HepG2 (cell line): Measurements from ENCODE around the gene HOXA10. TPM values are rescaled to one million over a fixed set of nuclear protein-coding genes. Genes with fewer than 3 reads are reported as not detected.

Experiments used
- AHR ChIP-seq: IDR thresholded peaks from 2 replicates; pipeline ENCODE4 v1.6.1; 2018; ENCODE audit warnings: missing genetic modification reagents, missing compliant biosample characterization
- BRD4 ChIP-seq: sonication (generic); formaldehyde crosslinking; IDR thresholded peaks from 2 replicates; pipeline ENCODE4 v1.4.0; 2020; ENCODE audit warnings: missing genetic modification reagents
- CEBPB ChIP-seq: IDR thresholded peaks from 2 replicates; pipeline ENCODE4 v1.6.1; 2011; ENCODE audit warnings: low read depth, low read length, improper control_type of control experiment, borderline replicate concordance
- GABPA ChIP-seq, 2 experiments: IDR thresholded peaks; 2 replicates each; pipeline ENCODE4 v1.6.1; 2011 to 2016; ENCODE audit warnings: low read depth in 2 of 2, low read length in 1 of 2, missing biosample characterization in 1 of 2, missing genetic modification characterization in 1 of 2
- LRRFIP1 ChIP-seq: sonication (generic); formaldehyde crosslinking; conservative IDR thresholded peaks from 2 replicates; pipeline ENCODE4 v1.4.0; 2020; ENCODE audit warnings: missing genetic modification reagents
- SMARCE1 ChIP-seq: fragments of 450-650 bp; IDR thresholded peaks from 2 replicates; pipeline ENCODE4 v1.6.1; 2017; ENCODE audit warnings: borderline replicate concordance
- TBX3 ChIP-seq: fragments of 450-650 bp; IDR thresholded peaks from 2 replicates; pipeline ENCODE4 v1.6.1; 2017; ENCODE audit warnings: antibody characterized with exemption, mild to moderate bottlenecking, inconsistent platforms, borderline replicate concordance
- ZBTB26 ChIP-seq: IDR thresholded peaks from 2 replicates; pipeline ENCODE4 v1.6.1; 2016; ENCODE audit warnings: missing compliant biosample characterization, missing genetic modification reagents, borderline replicate concordance
- ZNF274 ChIP-seq: sonication (generic); formaldehyde crosslinking; IDR thresholded peaks from 2 replicates; pipeline ENCODE4 v1.5.1; 2020; ENCODE audit warnings: mild to moderate bottlenecking, missing genetic modification reagents
- polyA plus RNA-seq, 8 experiments: library from polyadenylated mRNA; depleted of rRNA in 3 of 8; stranded (reverse) in 7 of 8; unstranded in 1 of 8; fragments of >200 nt; fragmentation: Illumina TruSeq in 4 of 8; extraction: Trizol in 4 of 8; gene quantifications; 2 replicates each; pipeline versions ENCODE4 v1.2.1 to v1.2.3, GENCODE V29; 2011 to 2016; ENCODE audit warnings: low read depth in 4 of 8, missing spikeins in 1 of 8, mixed read lengths in 1 of 8; ENCODE audit not compliant: insufficient read depth in 1 of 8
- total RNA-seq, 5 experiments: library from RNA; depleted of rRNA; stranded (reverse); fragments of >200 nt; fragmentation: Illumina TruSeq; extraction: Trizol; gene quantifications; 2 replicates each; pipeline ENCODE4 v1.2.3, GENCODE V29; 2016; ENCODE audit warnings: low read depth in 1 of 5
- TF ChIP-seq, protein P1 (sequence below): conservative IDR thresholded peaks from 2 replicates; pipeline ENCODE4 v1.6.1; 2018; ENCODE audit warnings: missing genetic modification reagents
- TF ChIP-seq, protein P2 (sequence below): sonication (generic); formaldehyde crosslinking; conservative IDR thresholded peaks from 2 replicates; pipeline ENCODE4 v1.8.0; 2022; ENCODE audit warnings: missing genetic modification reagents
- TF ChIP-seq, protein P3 (sequence below): sonication (generic); formaldehyde crosslinking; IDR thresholded peaks from one replicate; pipeline ENCODE4 v1.5.1; 2020; ENCODE audit warnings: mild to moderate bottlenecking, missing genetic modification reagents; ENCODE audit errors: not compliant biosample characterization

The HOXA10 gene
- total and polyA plus RNA-seq, 2 of the 13 experiments (the other 11 are each of a cell fraction or from before 2014, with no cell fraction given) = not detected

GRCh38 chr7:27122077-27122910 lies 51.8 kb downstream of the HOXA10 start (continued):
- peak; percentile 29; the same call in 1 of the 2 replicates for TF ChIP-seq ZBTB26 (CRISPR knock-in tag)
- TF ChIP-seq BRD4 (CRISPR knock-in tag) = peak; percentile 92
- TF ChIP-seq, protein P1, sequence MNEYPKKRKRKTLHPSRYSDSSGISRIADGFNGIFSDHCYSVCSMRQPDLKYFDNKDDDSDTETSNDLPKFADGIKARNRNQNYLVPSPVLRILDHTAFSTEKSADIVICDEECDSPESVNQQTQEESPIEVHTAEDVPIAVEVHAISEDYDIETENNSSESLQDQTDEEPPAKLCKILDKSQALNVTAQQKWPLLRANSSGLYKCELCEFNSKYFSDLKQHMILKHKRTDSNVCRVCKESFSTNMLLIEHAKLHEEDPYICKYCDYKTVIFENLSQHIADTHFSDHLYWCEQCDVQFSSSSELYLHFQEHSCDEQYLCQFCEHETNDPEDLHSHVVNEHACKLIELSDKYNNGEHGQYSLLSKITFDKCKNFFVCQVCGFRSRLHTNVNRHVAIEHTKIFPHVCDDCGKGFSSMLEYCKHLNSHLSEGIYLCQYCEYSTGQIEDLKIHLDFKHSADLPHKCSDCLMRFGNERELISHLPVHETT (CRISPR knock-in tag) = no peak; the same call in 1 of the 2 replicates
- TF ChIP-seq TBX3 = no peak
- TF ChIP-seq GABPA (IDR thresholded peaks at IDR 0.05; ENCODE audit: low read depth, low read length) = no peak
- TF ChIP-seq GABPA (CRISPR knock-in tag; IDR thresholded peaks at IDR 0.05; ENCODE audit: low read depth) = peak; percentile 69
- TF ChIP-seq AHR = no peak
- TF ChIP-seq LRRFIP1 (CRISPR knock-in tag) = no peak
- TF ChIP-seq, protein P2, sequence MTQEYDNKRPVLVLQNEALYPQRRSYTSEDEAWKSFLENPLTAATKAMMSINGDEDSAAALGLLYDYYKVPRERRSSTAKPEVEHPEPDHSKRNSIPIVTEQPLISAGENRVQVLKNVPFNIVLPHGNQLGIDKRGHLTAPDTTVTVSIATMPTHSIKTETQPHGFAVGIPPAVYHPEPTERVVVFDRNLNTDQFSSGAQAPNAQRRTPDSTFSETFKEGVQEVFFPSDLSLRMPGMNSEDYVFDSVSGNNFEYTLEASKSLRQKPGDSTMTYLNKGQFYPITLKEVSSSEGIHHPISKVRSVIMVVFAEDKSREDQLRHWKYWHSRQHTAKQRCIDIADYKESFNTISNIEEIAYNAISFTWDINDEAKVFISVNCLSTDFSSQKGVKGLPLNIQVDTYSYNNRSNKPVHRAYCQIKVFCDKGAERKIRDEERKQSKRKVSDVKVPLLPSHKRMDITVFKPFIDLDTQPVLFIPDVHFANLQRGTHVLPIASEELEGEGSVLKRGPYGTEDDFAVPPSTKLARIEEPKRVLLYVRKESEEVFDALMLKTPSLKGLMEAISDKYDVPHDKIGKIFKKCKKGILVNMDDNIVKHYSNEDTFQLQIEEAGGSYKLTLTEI (CRISPR knock-in tag) = no peak
- no peak for TF ChIP-seq SMARCE1
- TF ChIP-seq, protein P3, sequence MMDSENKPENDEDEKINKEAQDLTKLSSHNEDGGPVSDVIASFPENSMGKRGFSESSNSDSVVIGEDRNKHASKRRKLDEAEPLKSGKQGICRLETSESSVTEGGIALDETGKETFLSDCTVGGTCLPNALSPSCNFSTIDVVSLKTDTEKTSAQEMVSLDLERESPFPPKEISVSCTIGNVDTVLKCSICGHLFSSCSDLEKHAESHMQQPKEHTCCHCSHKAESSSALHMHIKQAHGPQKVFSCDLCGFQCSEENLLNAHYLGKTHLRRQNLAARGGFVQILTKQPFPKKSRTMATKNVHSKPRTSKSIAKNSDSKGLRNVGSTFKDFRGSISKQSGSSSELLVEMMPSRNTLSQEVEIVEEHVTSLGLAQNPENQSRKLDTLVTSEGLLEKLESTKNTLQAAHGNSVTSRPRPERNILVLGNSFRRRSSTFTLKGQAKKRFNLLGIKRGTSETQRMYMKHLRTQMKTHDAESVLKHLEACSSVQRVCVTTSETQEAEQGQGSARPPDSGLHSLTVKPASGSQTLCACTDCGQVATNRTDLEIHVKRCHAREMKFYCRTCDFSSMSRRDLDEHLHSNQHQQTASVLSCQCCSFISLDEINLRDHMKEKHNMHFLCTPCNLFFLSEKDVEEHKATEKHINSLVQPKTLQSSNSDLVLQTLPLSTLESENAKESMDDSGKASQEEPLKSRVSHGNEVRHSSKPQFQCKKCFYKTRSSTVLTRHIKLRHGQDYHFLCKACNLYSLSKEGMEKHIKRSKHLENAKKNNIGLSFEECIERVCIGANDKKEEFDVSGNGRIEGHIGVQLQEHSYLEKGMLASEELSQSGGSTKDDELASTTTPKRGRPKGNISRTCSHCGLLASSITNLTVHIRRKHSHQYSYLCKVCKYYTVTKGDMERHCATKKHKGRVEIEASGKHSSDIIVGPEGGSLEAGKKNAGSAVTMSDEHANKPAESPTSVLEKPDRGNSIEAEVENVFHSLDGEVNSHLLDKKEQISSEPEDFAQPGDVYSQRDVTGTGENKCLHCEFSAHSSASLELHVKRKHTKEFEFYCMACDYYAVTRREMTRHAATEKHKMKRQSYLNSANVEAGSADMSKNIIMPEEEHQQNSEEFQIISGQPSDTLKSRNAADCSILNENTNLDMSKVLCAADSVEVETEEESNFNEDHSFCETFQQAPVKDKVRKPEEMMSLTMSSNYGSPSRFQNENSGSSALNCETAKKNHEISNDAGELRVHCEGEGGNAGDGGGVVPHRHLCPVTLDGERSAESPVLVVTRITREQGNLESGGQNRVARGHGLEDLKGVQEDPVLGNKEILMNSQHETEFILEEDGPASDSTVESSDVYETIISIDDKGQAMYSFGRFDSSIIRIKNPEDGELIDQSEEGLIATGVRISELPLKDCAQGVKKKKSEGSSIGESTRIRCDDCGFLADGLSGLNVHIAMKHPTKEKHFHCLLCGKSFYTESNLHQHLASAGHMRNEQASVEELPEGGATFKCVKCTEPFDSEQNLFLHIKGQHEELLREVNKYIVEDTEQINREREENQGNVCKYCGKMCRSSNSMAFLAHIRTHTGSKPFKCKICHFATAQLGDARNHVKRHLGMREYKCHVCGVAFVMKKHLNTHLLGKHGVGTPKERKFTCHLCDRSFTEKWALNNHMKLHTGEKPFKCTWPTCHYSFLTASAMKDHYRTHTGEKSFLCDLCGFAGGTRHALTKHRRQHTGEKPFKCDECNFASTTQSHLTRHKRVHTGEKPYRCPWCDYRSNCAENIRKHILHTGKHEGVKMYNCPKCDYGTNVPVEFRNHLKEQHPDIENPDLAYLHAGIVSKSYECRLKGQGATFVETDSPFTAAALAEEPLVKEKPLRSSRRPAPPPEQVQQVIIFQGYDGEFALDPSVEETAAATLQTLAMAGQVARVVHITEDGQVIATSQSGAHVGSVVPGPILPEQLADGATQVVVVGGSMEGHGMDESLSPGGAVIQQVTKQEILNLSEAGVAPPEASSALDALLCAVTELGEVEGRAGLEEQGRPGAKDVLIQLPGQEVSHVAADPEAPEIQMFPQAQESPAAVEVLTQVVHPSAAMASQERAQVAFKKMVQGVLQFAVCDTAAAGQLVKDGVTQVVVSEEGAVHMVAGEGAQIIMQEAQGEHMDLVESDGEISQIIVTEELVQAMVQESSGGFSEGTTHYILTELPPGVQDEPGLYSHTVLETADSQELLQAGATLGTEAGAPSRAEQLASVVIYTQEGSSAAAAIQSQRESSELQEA = no peak
- TF ChIP-seq CEBPB = no peak
- no peak for TF ChIP-seq ZNF274 (CRISPR knock-in tag)
